HCT116 (cell line): ENCODE measurements around the gene TCEA2. TPM values are rescaled to one million over a fixed set of nuclear protein-coding genes. Genes with fewer than 3 reads are reported as not detected.
A peak's percentile ranks its signal among the peaks of the same experiment; 100 is the strongest.

Experiments
- ATAC-seq: fragments of 200-7000 bp; cut with Tn5 transposase; 2 replicates; pipeline ENCODE4 v1.9.1; 2020; ENCODE audit warnings: mild to moderate bottlenecking, moderate library complexity
- BruUV-seq: library from RNA; stranded (reverse); fragments of 400-500 nt; replicated peaks from 2 replicates; lab custom pipeline; 2021; lab: Mats Ljungman, UMichigan
- CTCF ChIA-PET: fragments of 300-600 bp; sonication (Branson Sonifier 250); formaldehyde crosslinking; loops from one replicate; lab custom pipeline; 2021; ENCODE audit warnings: antibody characterized with exemption; lab: Charles Lee
- POLR2A ChIA-PET: fragments of 300-600, 350-600 bp; sonication (Branson Sonifier 250); formaldehyde crosslinking; loops from one replicate; lab custom pipeline; 2021; ENCODE audit warnings: antibody characterized with exemption; lab: Charles Lee
- RAD21 ChIA-PET, 2 experiments: fragments of 300-600 bp; sonication (Branson Sonifier 250); formaldehyde crosslinking; loops; one replicate each; lab custom pipeline; 2023; ENCODE audit warnings: low total read pairs in 2 of 2; ENCODE audit not compliant: uncharacterized antibody in 2 of 2, unreplicated experiment in 2 of 2, low non-redundant PET in 1 of 2; lab: Charles Lee
- DNase-seq: peaks from one replicate; pipeline ENCODE4 v3.0.0-alpha.2; 2010; ENCODE audit warnings: low read depth, low spot score
- H2AFZ ChIP-seq: fragments of 200-600 bp; shearing (Covaris generic), sonication (generic); 2 replicates; pipeline ENCODE4 v1.6.1; 2017; ENCODE audit warnings: low read depth, mixed run types, mixed read lengths, antibody characterized with exemption, low read length; ENCODE audit not compliant: poor library complexity, severe bottlenecking
- H3K27ac ChIP-seq: 2 replicates; pipeline ENCODE4 v1.5.1; 2012; ENCODE audit warnings: low read depth, low read length
- H3K27me3 ChIP-seq: fragments of 200-600 bp; sonication (generic); 2 replicates; pipeline ENCODE4 v1.6.1; 2016; ENCODE audit warnings: mixed run types, low read length, mixed read lengths; ENCODE audit not compliant: insufficient read depth
- H3K36me3 ChIP-seq, 2 experiments: fragments of 200-500 bp in 1 of 2; fragments of 200-600 bp in 1 of 2; sonication (Bioruptor generic) in 1 of 2; sonication (generic) in 1 of 2; 2 replicates each; pipeline versions ENCODE4 v1.5.1 to v1.6.1; 2014 to 2016; ENCODE audit warnings: low read length in 2 of 2, inconsistent platforms in 1 of 2, mixed read lengths in 1 of 2, mixed run types in 1 of 2; ENCODE audit not compliant: insufficient read depth in 2 of 2, control insufficient read depth in 1 of 2
- H3K4me1 ChIP-seq, 2 experiments: fragments of 200-600 bp in 1 of 2; sonication (generic) in 1 of 2; 2 replicates each; pipeline versions ENCODE4 v1.5.1 to v1.6.1; 2012 to 2017; ENCODE audit warnings: low read length in 2 of 2, inconsistent platforms in 1 of 2, mild to moderate bottlenecking in 1 of 2, mixed read lengths in 1 of 2, mixed run types in 1 of 2, moderate library complexity in 1 of 2; ENCODE audit not compliant: insufficient read depth in 2 of 2, control insufficient read depth in 1 of 2
- H3K4me2 ChIP-seq: fragments of 200-600 bp; sonication (generic); 2 replicates; pipeline ENCODE4 v1.6.1; 2017; ENCODE audit warnings: mixed run types, low read length, mixed read lengths
- H3K4me3 ChIP-seq, 2 experiments: fragments of 200-600 bp in 1 of 2; sonication (generic) in 1 of 2; replicated peaks in 1 of 2; 2 replicates each; pipeline ENCODE4 v1.5.1; 2011 to 2016; ENCODE audit warnings: low read length in 2 of 2, control low read depth in 1 of 2, low read depth in 1 of 2, mild to moderate bottlenecking in 1 of 2, mixed read lengths in 1 of 2, mixed run types in 1 of 2
- H3K79me2 ChIP-seq: fragments of 200-600 bp; sonication (generic); 2 replicates; pipeline ENCODE4 v1.6.1; 2017; ENCODE audit warnings: mild to moderate bottlenecking, mixed run types, low read length, moderate library complexity, mixed read lengths; ENCODE audit not compliant: insufficient read depth
- H3K9ac ChIP-seq: fragments of 200-600 bp; sonication (generic); 2 replicates; pipeline ENCODE4 v1.6.1; 2016; ENCODE audit warnings: low read length, mixed read lengths
- H3K9me2 ChIP-seq: fragments of 200-600 bp; sonication (generic), shearing (Covaris generic); 2 replicates; pipeline ENCODE4 v1.6.1; 2017; ENCODE audit warnings: mixed run types, mild to moderate bottlenecking, moderate library complexity; ENCODE audit not compliant: insufficient read depth
- H3K9me3 ChIP-seq, 2 experiments: fragments of 200-500 bp in 1 of 2; fragments of 200-600 bp in 1 of 2; sonication (Bioruptor generic) in 1 of 2; sonication (generic) in 1 of 2; 2 replicates each; pipeline ENCODE4 v1.6.1; 2014 to 2017; ENCODE audit warnings: low read length in 2 of 2, mixed read lengths in 2 of 2, inconsistent platforms in 1 of 2, low read depth in 1 of 2, mild to moderate bottlenecking in 1 of 2, mixed run types in 1 of 2, moderate library complexity in 1 of 2; ENCODE audit not compliant: control insufficient read depth in 1 of 2, insufficient read depth in 1 of 2
- H4K20me1 ChIP-seq: fragments of 200-600 bp; sonication (generic), shearing (Covaris generic); 2 replicates; pipeline ENCODE4 v1.6.1; 2017; ENCODE audit warnings: mixed run types, mild to moderate bottlenecking, moderate library complexity; ENCODE audit not compliant: insufficient read depth
- CBX3 ChIP-seq: IDR thresholded peaks from 2 replicates; pipeline ENCODE4 v1.6.1; 2012; ENCODE audit warnings: low read depth
- CEBPB ChIP-seq: IDR thresholded peaks from 2 replicates; pipeline ENCODE4 v1.6.1; 2012; ENCODE audit warnings: low read depth
- EGR1 ChIP-seq: IDR thresholded peaks from 2 replicates; pipeline ENCODE4 v1.6.1; 2012; ENCODE audit warnings: low read depth
- ELF1 ChIP-seq: IDR thresholded peaks from 2 replicates; pipeline ENCODE4 v1.6.1; 2012; ENCODE audit warnings: low read depth, borderline replicate concordance
- EZH2phosphoT487 ChIP-seq: fragments of 200-600 bp; IDR thresholded peaks from 2 replicates; pipeline ENCODE4 v1.6.1; 2018; ENCODE audit warnings: antibody characterized with exemption, borderline replicate concordance
- FOSL1 ChIP-seq: IDR thresholded peaks from 2 replicates; pipeline ENCODE4 v1.6.1; 2012; ENCODE audit warnings: low read depth
- JUND ChIP-seq: IDR thresholded peaks from 2 replicates; pipeline ENCODE4 v1.6.1; 2012
- POLR2A ChIP-seq: IDR thresholded peaks from 2 replicates; pipeline ENCODE4 v1.7.0; 2011; ENCODE audit warnings: borderline replicate concordance; ENCODE audit not compliant: insufficient read depth, insufficient read length; ENCODE audit errors: extremely low read depth
- POLR2AphosphoS5 ChIP-seq: IDR thresholded peaks from 2 replicates; pipeline ENCODE4 v1.6.1; 2011; ENCODE audit warnings: mild to moderate bottlenecking, low read depth, low read length, moderate library complexity
- RAD21 ChIP-seq: IDR thresholded peaks from 2 replicates; pipeline ENCODE4 v1.6.1; 2012; ENCODE audit warnings: low read depth, mild to moderate bottlenecking
- SP1 ChIP-seq: IDR thresholded peaks from 2 replicates; pipeline ENCODE4 v1.6.1; 2012; ENCODE audit warnings: low read depth
- SRF ChIP-seq: IDR thresholded peaks from 2 replicates; pipeline ENCODE4 v1.6.1; 2012; ENCODE audit warnings: low read depth
- YY1 ChIP-seq: IDR thresholded peaks from 2 replicates; pipeline ENCODE4 v1.6.1; 2011; ENCODE audit warnings: low read length, low read depth, moderate library complexity, mild to moderate bottlenecking; ENCODE audit not compliant: insufficient replicate concordance; ENCODE audit errors: extremely low read depth
- ZBTB33 ChIP-seq: IDR thresholded peaks from 2 replicates; pipeline ENCODE4 v1.6.1; 2011; ENCODE audit warnings: mild to moderate bottlenecking, low read length, moderate library complexity; ENCODE audit not compliant: insufficient replicate concordance; ENCODE audit errors: extremely low read depth
- ZFX ChIP-seq: fragments of 450-650 bp; IDR thresholded peaks from 2 replicates; pipeline ENCODE4 v1.6.1; 2017
- ZNF274 ChIP-seq: fragments of 200-500 bp; sonication (Bioruptor generic); IDR thresholded peaks from 2 replicates; pipeline ENCODE4 v1.6.1; 2014; ENCODE audit warnings: mild to moderate bottlenecking, low read depth, low read length, inconsistent platforms
- intact Hi-C: fragments of 100-400 bp; cut with micrococcal nuclease; formaldehyde crosslinking; loops from 2 replicates; pipeline ENCODE4 v1.10.0; 2022
- total RNA-seq: library from RNA; stranded (reverse); gene quantifications from one replicate; pipeline ENCODE4 v1.2.1, GENCODE V29; 2021; ENCODE audit not compliant: unreplicated experiment
- TF ChIP-seq, protein P1 (sequence below): IDR thresholded peaks from 2 replicates; pipeline ENCODE4 v1.6.1; 2012
- TF ChIP-seq, protein P2 (sequence below): IDR thresholded peaks from 2 replicates; pipeline ENCODE4 v1.6.1; 2012; ENCODE audit warnings: low read depth

Gene TCEA2
- total RNA-seq, 1 experiment from 2014 or later, result 29.7 TPM

DNA sequence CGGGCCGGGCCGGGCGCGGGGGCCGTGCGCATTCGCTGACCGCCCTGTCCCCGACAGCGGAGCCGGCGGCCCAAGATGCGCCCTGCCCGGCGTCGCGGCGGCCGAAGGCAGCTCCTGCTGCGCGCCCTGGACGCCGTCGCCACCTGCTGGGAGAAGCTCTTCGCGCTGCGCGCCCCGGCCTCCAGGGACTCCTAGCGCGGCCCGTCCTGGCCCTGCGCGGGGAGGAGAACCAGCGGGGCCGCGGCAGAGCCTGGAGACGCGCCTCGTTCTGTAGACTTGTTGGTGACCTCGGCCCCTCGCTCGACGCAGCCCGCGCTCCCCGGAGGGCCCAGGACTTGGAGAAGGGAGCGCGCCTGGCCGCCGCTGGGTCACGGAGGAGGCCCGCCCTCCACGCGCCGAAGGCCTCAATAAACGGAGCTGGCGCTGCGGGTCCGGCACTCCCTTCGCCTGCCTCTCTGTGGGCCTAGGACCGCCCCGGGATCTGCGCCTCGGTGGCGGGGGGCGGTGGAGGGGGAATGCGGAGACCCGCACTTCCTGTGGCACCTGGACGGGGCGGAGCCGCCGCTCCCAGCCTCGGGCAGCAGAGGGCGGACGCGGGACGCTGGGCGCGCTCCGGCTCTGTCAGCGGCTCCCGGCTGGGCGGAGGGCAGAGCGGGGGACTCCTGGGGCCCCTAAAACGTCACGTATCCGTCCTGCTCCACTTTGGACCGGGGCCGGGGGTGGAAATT is 24.3 kb upstream of the TCEA2 start (continued):
- TF ChIP-seq FOSL1 (no peak), EGR1 (no peak), ELF1 (no peak), CBX3 (no peak)
- TF ChIP-seq, protein P1, sequence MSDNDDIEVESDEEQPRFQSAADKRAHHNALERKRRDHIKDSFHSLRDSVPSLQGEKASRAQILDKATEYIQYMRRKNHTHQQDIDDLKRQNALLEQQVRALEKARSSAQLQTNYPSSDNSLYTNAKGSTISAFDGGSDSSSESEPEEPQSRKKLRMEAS, result peak; percentile 87

DNA sequence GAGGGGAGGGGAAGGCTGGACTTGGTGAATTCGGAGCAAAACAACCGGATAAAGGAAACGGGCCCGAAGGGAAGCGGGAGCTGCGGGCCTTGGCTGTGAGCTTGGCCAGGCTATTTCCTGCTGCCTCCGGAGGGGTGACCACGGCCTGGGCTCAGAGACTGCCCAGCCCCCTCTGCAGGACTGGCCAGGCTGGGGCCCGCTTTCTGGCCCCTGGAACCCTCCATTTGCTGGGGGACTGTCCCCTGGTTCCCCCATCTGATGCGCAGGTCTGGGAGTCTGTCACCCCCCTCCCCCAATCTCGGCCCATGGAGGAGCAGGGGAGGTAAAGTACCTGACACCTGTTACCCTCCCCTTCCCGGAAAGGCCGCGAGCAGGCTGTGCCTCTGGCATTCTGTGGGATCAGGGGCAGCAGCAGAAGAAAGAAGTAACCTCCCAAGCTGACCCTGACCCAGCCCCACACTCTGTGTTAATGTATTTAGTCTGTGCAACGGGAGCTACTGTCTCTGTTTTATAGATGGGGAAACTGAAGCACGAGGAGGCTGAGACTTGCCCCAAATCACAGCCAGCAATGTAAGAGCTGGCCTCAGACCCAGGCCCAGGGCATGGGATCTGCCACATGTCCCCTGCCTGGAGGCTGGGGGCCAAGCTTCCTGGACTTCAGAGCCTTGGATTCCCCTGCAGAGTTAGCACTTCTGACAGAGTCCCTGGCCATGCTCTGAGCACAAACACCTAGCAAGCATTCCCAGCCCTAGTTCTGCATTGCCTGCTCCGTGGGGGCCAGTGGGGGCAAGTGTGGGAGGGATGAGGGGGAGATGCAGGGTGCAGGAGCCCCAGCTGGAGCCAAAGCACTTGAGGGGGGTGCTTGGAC is 23.5 kb upstream of the TCEA2 start:
- Histone ChIP-seq H3K4me3 (peak overlapping the region; percentile 43 to 65), H3K4me2 (peak overlapping the region; percentile 96), H3K36me3 (no peaks in the 10 kb centered on the region), H3K27ac (peak overlapping the region; percentile 92), H3K9ac (peak overlapping the region; percentile 63), H4K20me1 (no peaks in the 10 kb centered on the region), H3K27me3 (no peaks in the 10 kb centered on the region), H3K79me2 (no peaks in the 10 kb centered on the region), H3K9me3 (no peaks in the 10 kb centered on the region), H3K9me2 (no peaks in the 10 kb centered on the region), H3K4me1 (peaks cover 7 to 25% of the 10 kb centered on the region in 2 experiments), H2AFZ (no peak overlapping the region)
- DNase-seq, result no peak
- intact Hi-C loops, result loop anchor here (1.0 kb wide), 1 partner anchor 81 kb away; no protein-coding TSS in a partner anchor
- BruUV-seq, result no TSS peak
- peak; percentile 28 for ATAC-seq
- ChIA-PET RAD21 (interaction anchor here (0.6 to 1.1 kb wide), 2 partner anchors 26 to 464 kb away, joined by 3 to 4 read pairs; no protein-coding TSS in a partner anchor), POLR2A (interaction anchor here (1.0 to 1.6 kb wide), 4 partner anchors 23 to 175 kb away, joined by 3 to 6 read pairs (median 4); partner anchors contain the start of genes TCEA2 and TPD52L2), CTCF (interaction anchor here (0.7 to 5.1 kb wide), 11 partner anchors 8 to 543 kb away, joined by 3 to 35 read pairs (median 8); partner anchors contain the start of genes PRPF6 and TCEA2)
- TF ChIP-seq EGR1 (no peak), ZNF274 (no peak), CEBPB (no peak), ZBTB33 (no peak), CBX3 (no peak), ZFX (no peak), POLR2A (no peak), RAD21 (no peak), YY1 (no peak), JUND (no peak), ELF1 (no peak), EZH2phosphoT487 (no peak), SP1 (no peak), POLR2AphosphoS5 (no peak), SRF (no peak)
- TF ChIP-seq, protein P2, sequence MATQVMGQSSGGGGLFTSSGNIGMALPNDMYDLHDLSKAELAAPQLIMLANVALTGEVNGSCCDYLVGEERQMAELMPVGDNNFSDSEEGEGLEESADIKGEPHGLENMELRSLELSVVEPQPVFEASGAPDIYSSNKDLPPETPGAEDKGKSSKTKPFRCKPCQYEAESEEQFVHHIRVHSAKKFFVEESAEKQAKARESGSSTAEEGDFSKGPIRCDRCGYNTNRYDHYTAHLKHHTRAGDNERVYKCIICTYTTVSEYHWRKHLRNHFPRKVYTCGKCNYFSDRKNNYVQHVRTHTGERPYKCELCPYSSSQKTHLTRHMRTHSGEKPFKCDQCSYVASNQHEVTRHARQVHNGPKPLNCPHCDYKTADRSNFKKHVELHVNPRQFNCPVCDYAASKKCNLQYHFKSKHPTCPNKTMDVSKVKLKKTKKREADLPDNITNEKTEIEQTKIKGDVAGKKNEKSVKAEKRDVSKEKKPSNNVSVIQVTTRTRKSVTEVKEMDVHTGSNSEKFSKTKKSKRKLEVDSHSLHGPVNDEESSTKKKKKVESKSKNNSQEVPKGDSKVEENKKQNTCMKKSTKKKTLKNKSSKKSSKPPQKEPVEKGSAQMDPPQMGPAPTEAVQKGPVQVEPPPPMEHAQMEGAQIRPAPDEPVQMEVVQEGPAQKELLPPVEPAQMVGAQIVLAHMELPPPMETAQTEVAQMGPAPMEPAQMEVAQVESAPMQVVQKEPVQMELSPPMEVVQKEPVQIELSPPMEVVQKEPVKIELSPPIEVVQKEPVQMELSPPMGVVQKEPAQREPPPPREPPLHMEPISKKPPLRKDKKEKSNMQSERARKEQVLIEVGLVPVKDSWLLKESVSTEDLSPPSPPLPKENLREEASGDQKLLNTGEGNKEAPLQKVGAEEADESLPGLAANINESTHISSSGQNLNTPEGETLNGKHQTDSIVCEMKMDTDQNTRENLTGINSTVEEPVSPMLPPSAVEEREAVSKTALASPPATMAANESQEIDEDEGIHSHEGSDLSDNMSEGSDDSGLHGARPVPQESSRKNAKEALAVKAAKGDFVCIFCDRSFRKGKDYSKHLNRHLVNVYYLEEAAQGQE, result no peak
